Upper lobe of right lung (tissue), 1 donor: ENCODE data around the gene GJA8. TPM values are rescaled to one million over a fixed set of nuclear protein-coding genes. Genes with fewer than 3 reads are reported as not detected.

Experiments used
- ATAC-seq: fragments of 200-7000 bp; cut with Tn5 transposase; one replicate; pipeline ENCODE4 v1.9.1; 2020; ENCODE audit warnings: mild to moderate bottlenecking, moderate library complexity
- DNase-seq: peaks from one replicate; pipeline ENCODE4 v3.0.0-alpha.2; 2020
- H3K27ac ChIP-seq: fragments of 200-600 bp; one replicate; pipeline ENCODE4 v1.8.0; 2022
- H3K27me3 ChIP-seq: fragments of 200-600 bp; one replicate; pipeline ENCODE4 v1.8.0; 2022; ENCODE audit warnings: mild to moderate bottlenecking
- H3K36me3 ChIP-seq: fragments of 200-600 bp; one replicate; pipeline ENCODE4 v1.8.0; 2022
- H3K4me1 ChIP-seq: fragments of 200-600 bp; one replicate; pipeline ENCODE4 v1.8.0; 2022
- H3K4me3 ChIP-seq: fragments of 200-600 bp; one replicate; pipeline ENCODE4 v1.8.0; 2022; ENCODE audit warnings: mild to moderate bottlenecking
- H3K9me3 ChIP-seq: fragments of 200-600 bp; one replicate; pipeline ENCODE4 v1.8.0; 2022
- CTCF ChIP-seq: fragments of 200-600 bp; IDR thresholded peaks from one replicate; pipeline ENCODE4 v1.8.0; 2022; ENCODE audit warnings: antibody characterized with exemption
- intact Hi-C: fragments of 100-400 bp; cut with DNase I; formaldehyde crosslinking; loops from one replicate; pipeline ENCODE4 v1.11.0; 2022
- total RNA-seq: library from RNA; stranded (reverse); fragmentation: NEBNext Ultra II Directional; extraction: Animal tissue kit (Norgen Biotek cat#: 25700); gene quantifications from one replicate; pipeline ENCODE4 v1.2.1, GENCODE V29; 2021
- donor health status: DM: no; HTN: yes; CAD: no; lungs with severe emphysema.

GJA8 gene
- total RNA-seq, 1 donor from 2014 or later = not detected

- DNase-seq (no peak), ATAC-seq (no peak)
- Histone ChIP-seq H3K4me3 (no peak overlapping the region), H3K27ac (no peak overlapping the region), H3K9me3 (no peaks in the 10 kb centered on the region), H3K4me1 (no peaks in the 10 kb centered on the region), H3K27me3 (no peaks in the 10 kb centered on the region), H3K36me3 (no peaks in the 10 kb centered on the region)
- intact Hi-C loops = loop anchor here (10.0 kb wide), 1 partner anchor 250 kb away; no protein-coding TSS in a partner anchor
- no peak for TF ChIP-seq CTCF
These were observed 7.5 kb upstream of the GJA8 start for GRCh38 chr1:147895123-147895522.

GRCh38 chr1:147897029-147897752 is 5.4 kb upstream of the GJA8 start:
- no peak for ATAC-seq
- no peaks in the 10 kb centered on the region for H3K27me3 ChIP-seq
- no peak for DNase-seq
- intact Hi-C loops = loop anchor here (10.0 kb wide), 1 partner anchor 252 kb away; no protein-coding TSS in a partner anchor
- no peaks in the 10 kb centered on the region for H3K36me3 ChIP-seq
- no peaks in the 10 kb centered on the region for H3K4me1 ChIP-seq
- H3K27ac ChIP-seq = no peak overlapping the region
- TF ChIP-seq CTCF = no peak
- H3K9me3 ChIP-seq = no peaks in the 10 kb centered on the region
- no peak overlapping the region for H3K4me3 ChIP-seq

GRCh38 chr1:147897789-147898188 is 4.8 kb upstream of the GJA8 start:
- no peaks in the 10 kb centered on the region for H3K36me3 ChIP-seq
- H3K27me3 ChIP-seq = no peaks in the 10 kb centered on the region
- TF ChIP-seq CTCF = no peak
- H3K27ac ChIP-seq = no peak overlapping the region
- no peaks in the 10 kb centered on the region for H3K4me1 ChIP-seq
- no peaks in the 10 kb centered on the region for H3K9me3 ChIP-seq
- intact Hi-C loops = loop anchor here (10.0 kb wide), 1 partner anchor 253 kb away; no protein-coding TSS in a partner anchor
- DNase-seq (no peak), ATAC-seq (no peak)
- no peak overlapping the region for H3K4me3 ChIP-seq

- ATAC-seq = no peak
- H3K4me3 ChIP-seq = no peak overlapping the region
- H3K4me1 ChIP-seq = no peaks in the 10 kb centered on the region
- no peak overlapping the region for H3K27ac ChIP-seq
- intact Hi-C loops = no loop called here
- H3K27me3 ChIP-seq = no peaks in the 10 kb centered on the region
- no peaks in the 10 kb centered on the region for H3K36me3 ChIP-seq
- no peak for TF ChIP-seq CTCF
- DNase-seq = no peak
- no peaks in the 10 kb centered on the region for H3K9me3 ChIP-seq
These were observed 2.1 kb downstream of the GJA8 start for GRCh38 chr1:147904726-147905125.

- no peaks in the 10 kb centered on the region for H3K27me3 ChIP-seq
- TF ChIP-seq CTCF = no peak
- intact Hi-C loops = no loop called here
These were observed 5.4 kb downstream of the GJA8 start for GRCh38 chr1:147907786-147908509.

More at GRCh38 chr1:147907786-147908509, 5.4 kb downstream of the GJA8 start:
- DNase-seq = no peak
- Histone ChIP-seq H3K36me3 (no peaks in the 10 kb centered on the region), H3K27ac (no peak overlapping the region), H3K9me3 (no peaks in the 10 kb centered on the region), H3K4me1 (no peaks in the 10 kb centered on the region), H3K4me3 (no peak overlapping the region)
- ATAC-seq = no peak
